Body of pancreas (tissue), 4 donors: Measurements from ENCODE around the gene LITAFD.

Experiments
- CTCF ChIP-seq, 7 experiments: fragments of 450-650 bp in 4 of 7; fragments of 200-600 bp in 3 of 7; sonication (generic) in 3 of 7; IDR thresholded peaks; one replicate each; pipeline ENCODE4 v1.5.1; 2016 to 2019; ENCODE audit warnings: antibody characterized with exemption in 7 of 7
- POLR2A ChIP-seq, 3 donors: fragments of 450-650 bp; IDR thresholded peaks; one replicate each; pipeline ENCODE4 v1.6.1; 2016; ENCODE audit warnings: antibody characterized with exemption in 3 of 3, mild to moderate bottlenecking in 2 of 3

- TF ChIP-seq CTCF (IDR thresholded peaks at IDR 0.05) (no peak), POLR2A (IDR thresholded peaks at IDR 0.05) (no peak)
These were observed 49.7 kb downstream of the LITAFD start for GRCh38 chr16:8931859-8932258.
